Measurements from ENCODE around the gene LSP1. TPM values are rescaled to one million over a fixed set of nuclear protein-coding genes. Genes with fewer than 3 reads are reported as not detected.

The LSP1 gene
- total and polyA plus RNA-seq, 2 of the 4 experiments (the other 2 are of a cell fraction) = not detected

GRCh38 chr11:1817000-1817399, 35.9 kb upstream of the LSP1 start:
- BruUV-seq (replicated peaks) = no TSS peak
- no peak overlapping the region for H3K14ac ChIP-seq (replicated peaks; ENCODE audit: low read depth, low read length)
- POLR2A ChIA-PET (ENCODE audit: unreplicated experiment) = no interaction called here
- intact Hi-C loops (cut with micrococcal nuclease) (no loop called here), in situ Hi-C loops (cut with MboI; ENCODE audit: low sequenced_read_pairs) (no loop called here), dilution Hi-C loops (cut with HindIII; ENCODE audit: low sequenced_read_pairs, unreplicated experiment) (no loop called here)
- no peaks in the 10 kb centered on the region for H4K20me1 ChIP-seq (ENCODE audit: insufficient read depth, low read length)
- H3K27ac ChIP-seq (ENCODE audit: insufficient read depth, low read length) = no peak overlapping the region
- CTCF ChIA-PET = interaction anchor here (0.5 to 1.6 kb wide), 2 partner anchors 9 to 164 kb away, joined by 3 to 4 read pairs; no protein-coding TSS in a partner anchor
- no peak overlapping the region for H4K5ac ChIP-seq (ENCODE audit: low read depth, low read length)
- DNase-seq = no peak
- H3K9ac ChIP-seq (ENCODE audit: low read depth, low read length) = no peak overlapping the region
- no peak overlapping the region for H3K56ac ChIP-seq (ENCODE audit: extremely low read depth, insufficient read depth, low read length)
- H2BK120ac ChIP-seq (ENCODE audit: low read depth, low read length) = no peak overlapping the region
- H3K79me1 ChIP-seq (ENCODE audit: low read depth in 1 of 2, low read length in 2 of 2) = no peaks in the 10 kb centered on the region
- H3K36me3 ChIP-seq (ENCODE audit: control insufficient read depth, insufficient read depth, low read length) = no peaks in the 10 kb centered on the region
- H3K27me3 ChIP-seq (ENCODE audit: control insufficient read depth, insufficient read depth, low read length) = peaks cover 42% of the 10 kb centered on the region
- no peak overlapping the region for H2BK15ac ChIP-seq (ENCODE audit: low read depth, low read length)
- H2AK9ac ChIP-seq (replicated peaks; ENCODE audit: low read depth, low read length, poor library complexity) = no peak overlapping the region
- TF ChIP-seq BHLHE40 (IDR thresholded peaks at IDR 0.05; ENCODE audit: low read depth, low read length) (no peak), CTCF (conservative IDR thresholded peaks at IDR 0.05; ENCODE audit: low read depth, low read length) (no peak), USF2 (IDR thresholded peaks at IDR 0.05; ENCODE audit: low read depth, low read length) (no peak), CHD1 (IDR thresholded peaks at IDR 0.05; ENCODE audit: low read depth, low read length) (no peak), MAZ (IDR thresholded peaks at IDR 0.05; ENCODE audit: borderline replicate concordance, low read depth, low read length) (no peak), RFX5 (IDR thresholded peaks at IDR 0.05; ENCODE audit: low read depth, low read length) (no peak), RAD21 (IDR thresholded peaks at IDR 0.05; ENCODE audit: low read length) (no peak), SMC3 (IDR thresholded peaks at IDR 0.05; ENCODE audit: low read depth, low read length) (no peak), ELK1 (IDR thresholded peaks at IDR 0.05; ENCODE audit: borderline replicate concordance, low read depth, low read length) (no peak)
- no peak overlapping the region for H2BK20ac ChIP-seq (ENCODE audit: low read depth, low read length)
- no peak overlapping the region for H2AFZ ChIP-seq (replicated peaks; ENCODE audit: low read length, poor library complexity)
- no CpG with 5 or more reads among the region's 5 CpGs for WGBS, 2 experiments (ENCODE audit: extremely low coverage in 2 of 2, insufficient read length in 1 of 2)
- no peak overlapping the region for H3K4ac ChIP-seq (ENCODE audit: low read depth, low read length)
- no peaks in the 10 kb centered on the region for H3K4me1 ChIP-seq (ENCODE audit: control insufficient read depth, insufficient read depth, low read length)
- no peak overlapping the region for H2BK5ac ChIP-seq (ENCODE audit: low read depth, low read length, poor library complexity, severe bottlenecking)
- H3K4me2 ChIP-seq (ENCODE audit: low read depth, low read length) = no peak overlapping the region
- no peak overlapping the region for H4K91ac ChIP-seq (ENCODE audit: insufficient read depth, low read depth, low read length)
- H4K8ac ChIP-seq (ENCODE audit: low read depth in 2 of 2, low read length in 2 of 2) = no peak overlapping the region
- peaks cover 20% of the 10 kb centered on the region for H3K9me3 ChIP-seq (ENCODE audit: control insufficient read depth, insufficient read depth, low read length)
- ATAC-seq (ENCODE audit: low read depth) = no peak
- no peak overlapping the region for H3K23ac ChIP-seq (ENCODE audit: low read depth, low read length)
- H3K4me3 ChIP-seq (ENCODE audit: insufficient read depth, low read depth, low read length) = no peak overlapping the region
- no peaks in the 10 kb centered on the region for H3K9me1 ChIP-seq (ENCODE audit: insufficient read depth, low read length)
- no peak overlapping the region for H3K18ac ChIP-seq (ENCODE audit: low read depth, low read length)
- H2AK5ac ChIP-seq (ENCODE audit: low read depth, low read length) = no peak overlapping the region
